ENCODE data around the gene EXOC1. TPM values are rescaled to one million over a fixed set of nuclear protein-coding genes. Genes with fewer than 3 reads are reported as not detected.

EXOC1 gene
- total RNA-seq, 1 experiment from 2014 or later = 17.6 TPM

- Histone ChIP-seq H3K9me2 (ENCODE audit: insufficient read depth) (no peaks in the 10 kb centered on the region), H3K9me3 (ENCODE audit: control insufficient read depth in 1 of 2, insufficient read depth in 1 of 2, low read depth in 1 of 2, low read length in 2 of 2) (no peaks in the 10 kb centered on the region), H3K27ac (ENCODE audit: low read depth, low read length) (no peak overlapping the region), H4K20me1 (ENCODE audit: insufficient read depth) (no peaks in the 10 kb centered on the region), H3K4me2 (ENCODE audit: low read length) (no peak overlapping the region), H2AFZ (ENCODE audit: low read depth, low read length, poor library complexity, severe bottlenecking) (no peak overlapping the region), H3K36me3 (ENCODE audit: control insufficient read depth in 1 of 2, insufficient read depth in 2 of 2, low read length in 2 of 2) (no peaks in the 10 kb centered on the region), H3K79me2 (ENCODE audit: insufficient read depth, low read length) (no peaks in the 10 kb centered on the region), H3K4me1 (ENCODE audit: control insufficient read depth in 1 of 2, insufficient read depth in 2 of 2, low read length in 2 of 2) (no peaks in the 10 kb centered on the region; a peak in 1 of 4 replicates), H3K9ac (ENCODE audit: low read length) (no peak overlapping the region), H3K4me3 (replicated peaks in 1 of 2; ENCODE audit: low read depth in 1 of 2, low read length in 2 of 2) (no peak overlapping the region), H3K27me3 (ENCODE audit: insufficient read depth, low read length) (no peaks in the 10 kb centered on the region)
- ChIA-PET RAD21 (ENCODE audit: low non-redundant PET in 1 of 2, low total read pairs in 2 of 2, uncharacterized antibody in 2 of 2, unreplicated experiment in 2 of 2) (no interaction called here), POLR2A (no interaction called here), CTCF (interaction anchor here (0.9 kb wide), 1 partner anchor 59 kb away, joined by 3 read pairs; no protein-coding TSS in a partner anchor)
- DNase-seq (ENCODE audit: low read depth, low spot score) = no peak
- ATAC-seq = no peak
- no peak for TF ChIP-seq ELF1 (IDR thresholded peaks at IDR 0.05; ENCODE audit: borderline replicate concordance, low read depth)
- no peak for TF ChIP-seq EZH2 (IDR thresholded peaks at IDR 0.05)
- no peak for TF ChIP-seq YY1 (IDR thresholded peaks at IDR 0.05; ENCODE audit: extremely low read depth, insufficient replicate concordance, low read depth, low read length)
- TF ChIP-seq ZFX (IDR thresholded peaks at IDR 0.05) = no peak
- TF ChIP-seq FOSL1 (IDR thresholded peaks at IDR 0.05; ENCODE audit: low read depth) = no peak
- TF ChIP-seq EZH2phosphoT487 (IDR thresholded peaks at IDR 0.05; ENCODE audit: borderline replicate concordance) = no peak
- no TSS peak for BruUV-seq (replicated peaks)
- intact Hi-C loops (cut with micrococcal nuclease) = no loop called here
These were observed 73.2 kb downstream of the EXOC1 start for GRCh38 chr4:55926610-55927009.

GRCh38 chr4:55927803-55928437 lies 74.5 kb downstream of the EXOC1 start:
- ChIA-PET POLR2A (no interaction called here), CTCF (no interaction called here)
- TF ChIP-seq SRF (IDR thresholded peaks at IDR 0.05; ENCODE audit: low read depth) (no peak), MAX (IDR thresholded peaks at IDR 0.05) (no peak)

More at GRCh38 chr4:55927803-55928437, 74.5 kb downstream of the EXOC1 start:
- no TSS peak for BruUV-seq (replicated peaks)
- RAD21 ChIA-PET (ENCODE audit: low non-redundant PET in 1 of 2, low total read pairs in 2 of 2, uncharacterized antibody in 2 of 2, unreplicated experiment in 2 of 2) = no interaction called here
- intact Hi-C loops (cut with micrococcal nuclease) = no loop called here
- H3K9me2 ChIP-seq (ENCODE audit: insufficient read depth) = no peaks in the 10 kb centered on the region
- H3K9ac ChIP-seq (ENCODE audit: low read length) = no peak overlapping the region
- H3K9me3 ChIP-seq (ENCODE audit: control insufficient read depth in 1 of 2, insufficient read depth in 1 of 2, low read depth in 1 of 2, low read length in 2 of 2) = no peaks in the 10 kb centered on the region
- no peak for DNase-seq (ENCODE audit: low read depth, low spot score)
- no peak overlapping the region for H3K4me3 ChIP-seq (replicated peaks in 1 of 2; ENCODE audit: low read depth in 1 of 2, low read length in 2 of 2)
- H3K27me3 ChIP-seq (ENCODE audit: insufficient read depth, low read length) = no peaks in the 10 kb centered on the region
- H3K79me2 ChIP-seq (ENCODE audit: insufficient read depth, low read length) = no peaks in the 10 kb centered on the region
- H3K4me2 ChIP-seq (ENCODE audit: low read length) = no peak overlapping the region
- H2AFZ ChIP-seq (ENCODE audit: low read depth, low read length, poor library complexity, severe bottlenecking) = no peak overlapping the region
- no peaks in the 10 kb centered on the region for H4K20me1 ChIP-seq (ENCODE audit: insufficient read depth)
- no peaks in the 10 kb centered on the region for H3K36me3 ChIP-seq (ENCODE audit: control insufficient read depth in 1 of 2, insufficient read depth in 2 of 2, low read length in 2 of 2)
- no peaks in the 10 kb centered on the region; a peak in 1 of 4 replicates for H3K4me1 ChIP-seq (ENCODE audit: control insufficient read depth in 1 of 2, insufficient read depth in 2 of 2, low read length in 2 of 2)
- no peak for ATAC-seq
- H3K27ac ChIP-seq (ENCODE audit: low read depth, low read length) = no peak overlapping the region
